Medulla oblongata (tissue), 1 donor: ENCODE results near the gene ARHGAP24.
A peak's percentile ranks its signal among the peaks of the same experiment; 100 is the strongest.

Source experiments
- DNase-seq: peaks from one replicate; pipeline ENCODE4 v3.0.0-alpha.2; 2015; ENCODE audit errors: extremely low spot score

Gene ARHGAP24

GRCh38 chr4:85474818-85475630, at the start of gene ARHGAP24:
TSS of gene ARHGAP24 (plus strand) at chr4:85475150.
- DNase-seq: peak; percentile 65

GRCh38 chr4:85426366-85426765, 48.6 kb upstream of the ARHGAP24 start:
- no peak for DNase-seq

GRCh38 chr4:85427123-85427522, 47.8 kb upstream of the ARHGAP24 start:
- no peak for DNase-seq

DNA sequence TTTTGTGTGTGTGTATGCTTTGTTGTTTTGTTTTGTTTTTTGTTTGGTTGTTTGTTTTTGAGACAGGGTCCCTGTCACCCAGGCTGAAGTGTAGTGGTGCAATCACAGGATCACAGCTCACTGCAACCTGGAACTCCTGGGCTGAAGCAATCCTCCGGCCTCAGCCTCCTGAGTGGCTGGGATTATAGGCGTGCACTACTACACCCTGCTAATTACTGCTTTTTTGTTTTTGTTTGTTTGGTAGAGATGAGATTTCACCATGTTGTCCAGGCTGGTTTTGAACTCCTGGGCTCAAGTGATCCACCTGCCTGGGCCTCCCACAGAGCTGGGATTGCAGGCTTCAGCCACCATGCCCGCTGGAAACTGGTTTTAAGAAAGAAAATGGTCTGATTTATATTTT, 44.7 kb upstream of the ARHGAP24 start:
- no peak for DNase-seq

- DNase-seq: no peak
Measured at GRCh38 chr4:85430697-85431096, 44.3 kb upstream of the ARHGAP24 start.

DNA sequence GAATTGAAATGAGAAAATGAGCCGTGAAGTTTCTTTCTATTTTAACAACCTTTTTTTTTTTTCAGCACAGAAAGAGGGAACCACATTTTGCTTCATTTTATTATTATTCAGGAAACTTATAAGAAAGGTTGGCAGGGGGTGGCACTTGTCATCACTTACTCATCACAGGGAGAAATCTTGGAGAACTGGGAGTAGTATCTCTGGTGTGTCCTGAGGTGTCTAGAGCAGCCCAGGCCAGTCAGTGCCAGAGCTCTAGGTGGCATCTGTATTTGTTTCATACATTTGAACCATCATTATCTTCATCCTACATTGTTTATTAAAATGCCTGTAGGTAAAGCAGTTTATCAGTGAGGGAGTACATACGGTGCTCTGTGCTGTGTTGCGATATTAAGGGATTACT, 43.8 kb upstream of the ARHGAP24 start:
- no peak for DNase-seq

DNA sequence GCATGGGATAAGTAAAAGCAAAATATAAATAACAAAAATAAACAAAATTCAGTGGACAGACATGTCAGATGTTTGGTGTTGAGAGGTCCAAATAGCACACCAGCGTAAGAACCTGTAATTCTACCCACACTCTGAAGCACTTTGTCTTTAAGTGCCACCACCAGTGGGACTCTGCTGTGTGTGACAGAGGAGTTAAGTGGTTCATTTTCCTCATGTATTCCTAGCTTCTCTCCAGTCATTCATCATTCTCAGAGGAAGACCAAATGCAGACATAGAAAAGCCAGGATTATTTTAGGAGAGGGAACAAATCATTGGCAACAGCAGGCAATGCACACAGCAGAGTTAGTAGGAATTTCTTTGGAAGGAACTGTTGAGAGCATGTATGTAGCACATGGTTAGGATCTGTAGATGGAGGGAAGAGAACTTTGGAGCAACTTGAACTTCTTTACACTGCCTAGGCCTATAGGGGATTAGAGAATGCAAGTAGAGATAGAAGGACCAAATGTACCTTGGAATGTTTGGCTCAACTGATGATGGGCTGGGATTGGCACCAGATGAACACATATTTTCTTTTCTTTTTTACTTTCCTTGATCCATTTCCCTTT, 43.0 kb upstream of the ARHGAP24 start:
- DNase-seq: no peak

GRCh38 chr4:85445050-85445639, 29.8 kb upstream of the ARHGAP24 start:
- DNase-seq: no peak

GRCh38 chr4:85446141-85446861, 28.6 kb upstream of the ARHGAP24 start:
- no peak for DNase-seq

DNA sequence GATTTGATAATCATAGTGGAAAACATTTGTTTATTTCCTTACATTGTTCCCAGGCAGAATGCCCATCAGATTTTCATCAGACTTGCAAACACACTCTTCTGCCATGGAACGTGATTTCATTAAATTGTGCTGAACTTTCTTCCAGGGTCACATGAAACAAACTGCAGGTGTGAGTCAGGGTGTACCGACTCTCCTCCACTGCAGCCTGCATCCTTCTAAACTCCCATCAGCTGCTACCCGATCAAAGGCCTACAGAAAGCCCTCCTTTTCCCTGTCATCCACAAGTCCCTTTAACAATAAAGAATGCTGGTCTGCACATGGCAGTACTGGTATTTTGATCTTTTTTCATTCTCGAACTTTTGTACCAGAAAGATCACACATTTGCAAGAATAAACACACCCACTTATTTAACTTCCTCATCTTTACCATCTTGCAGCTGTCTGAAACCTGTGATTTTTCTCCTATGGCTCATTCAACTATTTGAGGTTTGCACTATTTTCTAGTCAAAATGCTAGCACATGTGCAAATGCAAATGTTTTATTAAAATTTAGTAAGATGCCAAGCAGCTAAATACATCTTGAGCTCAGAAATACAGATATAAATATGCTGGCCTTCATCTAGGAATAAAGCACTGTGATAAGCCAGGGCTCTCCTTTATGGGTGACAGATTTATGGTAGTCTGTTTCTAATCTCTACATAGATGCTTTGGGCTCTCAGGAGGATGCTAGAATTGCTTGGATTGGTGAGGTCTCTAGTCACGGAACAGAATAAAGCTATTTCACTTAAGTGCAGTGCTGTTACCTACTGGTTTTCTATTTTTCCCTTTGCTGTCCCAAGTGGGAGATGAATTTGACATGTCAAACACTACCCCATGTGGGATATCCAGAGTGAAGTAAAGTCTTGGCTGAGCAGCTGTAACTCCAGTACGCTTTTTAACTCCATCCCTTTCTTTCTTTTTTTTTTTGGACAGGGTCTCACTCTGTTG, 25.8 kb upstream of the ARHGAP24 start:
- DNase-seq: no peak

DNA sequence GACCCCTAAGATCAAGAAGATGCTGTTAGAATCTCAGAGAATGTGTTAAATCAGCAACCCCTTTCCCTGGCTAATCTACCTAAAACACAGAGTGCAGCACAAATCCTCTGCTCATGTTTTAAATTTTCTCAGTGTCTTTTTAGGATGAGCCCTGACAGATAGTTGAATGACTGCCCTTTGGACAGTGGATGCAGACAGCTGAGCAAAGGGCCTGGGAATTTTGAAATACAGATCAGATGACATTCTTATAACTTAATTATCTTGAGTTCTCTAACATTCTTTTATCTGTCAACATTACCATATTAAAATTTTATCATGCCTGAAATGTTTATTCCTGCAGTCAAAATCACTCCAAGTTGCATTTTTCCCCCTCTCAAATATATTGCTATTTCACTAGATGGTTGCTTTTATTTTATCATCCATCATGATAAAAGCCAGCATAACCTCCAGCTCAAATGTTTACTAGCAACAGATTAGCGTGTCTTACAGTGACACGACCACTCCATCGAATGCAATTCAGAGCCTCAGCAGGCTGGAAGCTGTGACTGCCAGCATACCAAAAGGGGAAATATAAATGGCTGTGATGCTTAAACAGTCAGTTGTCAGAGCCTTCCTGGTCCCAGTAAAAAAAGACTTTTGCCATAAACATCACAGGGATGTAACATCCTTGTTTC, 22.8 kb upstream of the ARHGAP24 start:
- DNase-seq: no peak

DNA sequence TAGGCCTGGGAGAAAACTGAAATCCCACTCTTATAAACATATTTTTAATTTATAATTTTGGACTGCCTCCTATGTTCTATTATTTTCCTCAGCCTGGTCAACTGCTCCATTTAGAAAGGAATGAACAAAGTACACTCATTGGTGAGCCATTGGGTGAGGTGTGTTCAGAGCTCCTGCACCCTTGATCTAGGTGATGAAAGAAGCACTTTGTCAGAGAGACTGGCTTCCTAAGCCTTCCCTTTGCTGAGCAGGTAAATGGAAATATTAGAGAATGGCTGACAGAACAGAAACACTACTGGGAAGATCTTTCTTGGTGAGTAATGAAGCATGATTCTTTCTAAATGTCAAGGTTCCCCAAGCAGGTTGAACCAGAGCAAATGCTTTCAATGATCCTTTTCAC, 19.0 kb upstream of the ARHGAP24 start:
- no peak for DNase-seq

- DNase-seq: no peak
Measured at GRCh38 chr4:85457752-85458467, 17.0 kb upstream of the ARHGAP24 start.

DNA sequence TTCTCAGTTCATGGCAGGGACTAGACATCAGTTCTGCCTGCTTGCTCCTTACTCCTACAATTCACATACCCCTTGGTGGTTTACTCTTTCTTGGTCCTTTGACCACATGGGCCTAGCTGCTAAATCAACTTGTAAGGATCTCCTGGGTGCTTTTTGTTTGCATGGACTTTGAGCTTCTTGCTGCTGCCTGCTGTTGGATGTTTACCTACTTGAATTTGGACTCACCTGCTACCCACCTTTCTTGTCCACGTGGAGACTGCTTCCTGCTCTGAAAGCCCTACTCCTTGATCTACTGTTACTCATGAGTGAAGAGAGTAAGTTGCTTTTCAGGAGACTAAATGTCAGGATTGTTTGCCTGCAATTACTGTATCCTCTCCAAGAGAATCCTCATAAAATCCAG, 15.2 kb upstream of the ARHGAP24 start:
- DNase-seq: no peak

- no peak for DNase-seq
Measured at GRCh38 chr4:85474356-85474755, 594 bp upstream of the ARHGAP24 start.

DNA sequence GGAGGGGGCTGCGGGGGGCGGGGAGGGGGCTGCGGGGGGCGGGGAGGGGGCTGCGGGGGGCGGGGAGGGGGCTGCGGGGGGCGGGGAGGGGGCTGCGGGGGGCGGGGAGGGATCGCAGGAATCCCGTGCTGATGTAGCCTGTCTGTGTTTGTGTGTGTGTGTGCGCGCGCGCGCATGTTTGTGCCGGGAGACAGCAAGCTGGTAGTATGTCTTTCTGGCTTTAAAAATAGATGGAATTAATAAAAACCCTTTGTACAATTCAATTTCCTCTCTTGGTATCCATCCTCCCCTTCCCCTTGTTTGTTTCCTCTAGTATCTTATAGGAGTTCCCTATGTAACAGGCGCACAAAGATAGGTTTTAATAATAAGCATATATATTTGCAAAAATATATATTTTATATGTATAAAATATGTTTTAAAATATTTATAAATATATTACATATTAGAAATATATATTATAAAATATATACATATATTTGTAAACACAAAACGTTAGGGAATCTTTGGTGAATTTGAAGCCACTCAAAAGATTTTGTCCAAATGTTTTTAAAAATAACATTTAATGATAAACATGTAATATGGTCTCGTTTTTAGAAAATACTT, 782 bp downstream of the ARHGAP24 start:
- DNase-seq: no peak

DNA sequence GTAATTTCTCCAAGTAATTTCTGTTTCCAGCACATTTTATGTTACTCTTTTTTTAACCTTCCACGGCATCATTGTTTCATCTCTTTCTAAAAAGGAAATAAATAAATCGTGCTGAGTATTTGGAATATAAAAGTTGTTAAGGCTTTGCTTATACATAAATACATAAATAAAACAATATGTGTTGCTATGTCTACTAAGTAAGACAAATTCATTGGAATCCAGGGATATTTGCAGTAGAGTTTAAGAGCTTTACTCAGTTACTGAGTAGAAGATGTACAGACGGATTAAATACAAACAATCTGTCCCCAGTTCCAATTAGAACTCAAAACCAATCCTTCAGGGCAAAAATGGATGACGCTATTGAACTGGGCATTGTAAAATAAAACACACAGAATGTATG, 1.4 kb downstream of the ARHGAP24 start:
- DNase-seq: no peak

GRCh38 chr4:85477534-85477933, 2.6 kb downstream of the ARHGAP24 start:
- DNase-seq: peak; percentile 27

- DNase-seq: no peak
Measured at GRCh38 chr4:85478576-85478975, 3.6 kb downstream of the ARHGAP24 start.
